Measurements from ENCODE around the gene TMEM30A. TPM values are rescaled to one million over a fixed set of nuclear protein-coding genes. Genes with fewer than 3 reads are reported as not detected.
A peak's percentile ranks its signal among the peaks of the same experiment; 100 is the strongest.

The TMEM30A gene
- total RNA-seq, 1 experiment from 2014 or later = 65.2 TPM

DNA sequence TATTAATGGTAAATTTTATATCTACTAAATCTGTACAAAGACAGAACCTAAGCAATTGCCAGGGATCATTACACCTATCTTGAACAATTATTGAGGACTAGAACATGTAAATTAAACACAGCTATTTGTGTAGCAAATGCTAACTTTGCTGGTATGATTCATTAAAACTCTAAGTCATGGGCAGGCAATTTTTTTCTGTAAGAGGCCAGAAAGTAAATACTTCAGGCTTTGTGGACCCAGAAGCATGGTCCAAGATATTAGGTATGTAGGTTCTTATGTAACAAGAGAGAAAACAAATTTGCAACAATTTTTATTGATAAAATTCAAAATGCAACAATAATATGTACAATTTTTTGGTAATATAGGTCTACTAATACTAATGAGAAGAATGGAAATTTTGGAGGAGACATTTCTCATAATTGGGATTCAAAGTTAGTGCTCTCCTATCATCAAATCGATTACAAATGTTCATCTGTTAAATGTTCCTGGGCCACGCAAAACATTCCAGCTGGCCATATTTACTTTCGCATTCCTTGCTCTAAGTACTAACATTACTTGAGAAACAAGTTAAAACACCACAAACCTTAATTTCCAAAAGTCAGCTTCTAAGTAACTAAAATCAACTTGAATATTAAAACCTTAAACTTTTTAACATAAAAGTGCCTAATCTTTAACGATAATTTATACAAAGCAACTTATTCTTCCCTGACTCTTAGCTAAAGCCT lies 4.3 kb downstream of the TMEM30A start:
- Histone ChIP-seq H3K9ac (ENCODE audit: extremely low read depth, insufficient read length, low read length) (no peak overlapping the region), H3T11ph (ENCODE audit: low read length) (no peak overlapping the region), H3K4me1 (ENCODE audit: insufficient read depth, low read length) (peaks cover 19% of the 10 kb centered on the region; the same call in 1 of the 2 replicates), H2AFZ (ENCODE audit: low read length) (no peak overlapping the region), H3K79me2 (ENCODE audit: insufficient read depth, low read length) (peaks cover 39% of the 10 kb centered on the region; the same call in 1 of the 2 replicates), H3K23me2 (ENCODE audit: insufficient read length, low read depth, low read length, poor library complexity, severe bottlenecking) (no peaks in the 10 kb centered on the region), H2AK5ac (ENCODE audit: insufficient read length, low read length) (no peak overlapping the region), H4K8ac (replicated peaks; ENCODE audit: insufficient read length, low read depth, low read length) (no peak overlapping the region), H4K20me1 (ENCODE audit: control insufficient read depth, insufficient read depth, insufficient read length) (no peaks in the 10 kb centered on the region), H3K79me1 (ENCODE audit: insufficient read depth, low read depth, low read length, poor library complexity, severe bottlenecking) (peaks cover 7% of the 10 kb centered on the region), H3K4ac (ENCODE audit: low read depth, low read length) (no peak overlapping the region), H2BK20ac (ENCODE audit: low read depth, low read length, poor library complexity, severe bottlenecking) (no peak overlapping the region), H3K27ac (ENCODE audit: insufficient read length, low read depth, low read length) (no peak overlapping the region), H3K4me2 (ENCODE audit: insufficient read depth, insufficient read length, low read length) (no peak overlapping the region), H3K18ac (ENCODE audit: insufficient read length, low read depth, low read length) (no peak overlapping the region), H2BK15ac (ENCODE audit: low read depth, low read length) (no peak overlapping the region), H3K9me3 (ENCODE audit: control insufficient read depth, low read depth, low read length) (no peaks in the 10 kb centered on the region), H2BK5ac (ENCODE audit: insufficient read length, low read length) (no peak overlapping the region), H3K56ac (ENCODE audit: insufficient read length, low read depth, low read length) (no peak overlapping the region), H4K91ac (ENCODE audit: insufficient read length, low read depth, low read length) (no peak overlapping the region), H3K23ac (ENCODE audit: insufficient read length, low read depth, low read length) (no peak overlapping the region), H3K14ac (ENCODE audit: insufficient read depth, low read length) (no peak overlapping the region), H4K5ac (ENCODE audit: insufficient read length, low read depth, low read length) (no peak overlapping the region), H2BK12ac (ENCODE audit: insufficient read length, low read depth, low read length) (no peak overlapping the region), H2BK120ac (ENCODE audit: low read depth, low read length, poor library complexity, severe bottlenecking) (no peak overlapping the region), H3K27me3 (ENCODE audit: insufficient read depth, low read length) (no peaks in the 10 kb centered on the region)
- DNase-seq = no peak
- H3K27ac Mint-ChIP-seq = peak overlapping the region; percentile 3 to 57 (median 16); a peak in 4 of 7 replicates
- no peaks in the 10 kb centered on the region for H3K9me3 Mint-ChIP-seq
- H3K36me3 Mint-ChIP-seq (ENCODE audit: insufficient read depth in 1 of 3, low read depth in 3 of 3) = peaks cover 1 to 16% (median 8%) of the 10 kb centered on the region in 3 experiments; a peak in 4 of 7 replicates
- no peaks in the 10 kb centered on the region for H3K27me3 Mint-ChIP-seq (ENCODE audit: low read depth)
- TF ChIP-seq, protein P1, sequence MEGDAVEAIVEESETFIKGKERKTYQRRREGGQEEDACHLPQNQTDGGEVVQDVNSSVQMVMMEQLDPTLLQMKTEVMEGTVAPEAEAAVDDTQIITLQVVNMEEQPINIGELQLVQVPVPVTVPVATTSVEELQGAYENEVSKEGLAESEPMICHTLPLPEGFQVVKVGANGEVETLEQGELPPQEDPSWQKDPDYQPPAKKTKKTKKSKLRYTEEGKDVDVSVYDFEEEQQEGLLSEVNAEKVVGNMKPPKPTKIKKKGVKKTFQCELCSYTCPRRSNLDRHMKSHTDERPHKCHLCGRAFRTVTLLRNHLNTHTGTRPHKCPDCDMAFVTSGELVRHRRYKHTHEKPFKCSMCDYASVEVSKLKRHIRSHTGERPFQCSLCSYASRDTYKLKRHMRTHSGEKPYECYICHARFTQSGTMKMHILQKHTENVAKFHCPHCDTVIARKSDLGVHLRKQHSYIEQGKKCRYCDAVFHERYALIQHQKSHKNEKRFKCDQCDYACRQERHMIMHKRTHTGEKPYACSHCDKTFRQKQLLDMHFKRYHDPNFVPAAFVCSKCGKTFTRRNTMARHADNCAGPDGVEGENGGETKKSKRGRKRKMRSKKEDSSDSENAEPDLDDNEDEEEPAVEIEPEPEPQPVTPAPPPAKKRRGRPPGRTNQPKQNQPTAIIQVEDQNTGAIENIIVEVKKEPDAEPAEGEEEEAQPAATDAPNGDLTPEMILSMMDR (conservative IDR thresholded peaks at IDR 0.05) = no peak
- 100% methylated on average over 1 of the region's 4 CpGs for WGBS (ENCODE audit: extremely low coverage, insufficient read length, low lambda C conversion rate)
- H3K4me1 Mint-ChIP-seq = peaks cover 53 to 54% of the 10 kb centered on the region in 2 experiments
- H3K4me3 Mint-ChIP-seq = no peak overlapping the region; a peak in 1 of 5 replicates
